ENCODE data around the gene PIGL.

PIGL gene

GRCh38 chr17:16354585-16354984 lies 137.6 kb downstream of the PIGL start:
- DNase-seq = no peak

GRCh38 chr17:16358394-16358793 lies 141.4 kb downstream of the PIGL start:
- no peak for DNase-seq

GRCh38 chr17:16361874-16362273 lies 144.9 kb downstream of the PIGL start:
- no peak for DNase-seq

GRCh38 chr17:16363749-16364536 lies 146.9 kb downstream of the PIGL start:
- peak; percentile 84 for DNase-seq

GRCh38 chr17:16364625-16365024 lies 147.6 kb downstream of the PIGL start:
- DNase-seq = no peak

GRCh38 chr17:16371742-16372141 lies 154.7 kb downstream of the PIGL start:
- peak; percentile 63 for DNase-seq

GRCh38 chr17:16374146-16374938 lies 157.3 kb downstream of the PIGL start:
- DNase-seq = no peak

All from NCI-H510A treated with DMSO at 0.1 percent for 48 hours (cell line).